Stimulated activated effector memory CD8-positive, alpha-beta T cell treated with anti-CD3 and anti-CD28 coated beads, Interleukin-12 subunit alpha, Interleukin-12 subunit beta, amount 100 ng/mL, for 72 hours (primary cell): ENCODE data around the gene GALNT18.

Source experiments
- ATAC-seq: fragments of 150-1000 bp; cut with Tn5 transposase; 2 replicates; pipeline ENCODE4 v1.10.0; 2021
- DNase-seq, 2 donors: peaks; one replicate each; pipeline ENCODE4 v3.0.0; 2021 to 2022; ENCODE audit warnings: low spot score in 2 of 2
- H3K27ac Mint-ChIP-seq: one replicate; pipeline ENCODE4 v1.8.0; 2022; ENCODE audit warnings: mild to moderate bottlenecking, mixed read lengths
- H3K36me3 Mint-ChIP-seq: one replicate; pipeline ENCODE4 v1.8.0; 2022; ENCODE audit warnings: mild to moderate bottlenecking, mixed read lengths
- H3K4me1 Mint-ChIP-seq: one replicate; pipeline ENCODE4 v1.8.0; 2022; ENCODE audit warnings: mixed read lengths
- H3K4me3 Mint-ChIP-seq: one replicate; pipeline ENCODE4 v1.8.0; 2022; ENCODE audit warnings: mild to moderate bottlenecking, mixed read lengths
- H3K9me3 Mint-ChIP-seq: one replicate; pipeline ENCODE4 v1.8.0; 2022; ENCODE audit warnings: mixed read lengths

GALNT18 gene

GRCh38 chr11:11611381-11611780 lies 10.4 kb downstream of the GALNT18 start:
- no peak overlapping the region for H3K4me3 Mint-ChIP-seq
- DNase-seq (no peak), ATAC-seq (no peak)
- H3K36me3 Mint-ChIP-seq, result no peaks in the 10 kb centered on the region
- no peaks in the 10 kb centered on the region for H3K9me3 Mint-ChIP-seq
- H3K27ac Mint-ChIP-seq, result no peak overlapping the region
- H3K4me1 Mint-ChIP-seq, result no peaks in the 10 kb centered on the region

DNA sequence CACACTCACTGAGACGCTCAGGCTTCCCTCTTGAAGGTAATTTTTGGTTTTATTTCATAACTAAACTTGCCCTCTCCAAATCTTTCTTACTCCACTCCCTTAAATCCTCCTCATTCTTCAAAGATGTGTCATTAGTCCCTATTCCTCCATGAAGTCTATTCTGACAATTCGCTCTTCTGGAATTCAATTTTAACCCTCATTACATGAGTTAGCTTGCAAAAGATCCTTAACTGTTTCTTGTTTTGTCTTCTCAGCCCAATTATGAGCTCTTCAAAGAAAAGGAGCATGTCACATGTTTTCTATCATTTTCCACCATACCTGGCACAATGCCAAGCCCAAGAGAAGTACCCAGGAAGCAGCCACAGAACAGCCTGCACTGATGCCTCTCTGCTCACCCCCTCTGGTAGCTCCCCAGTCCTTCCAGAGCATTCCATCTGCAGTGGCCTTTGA lies 13.0 kb downstream of the GALNT18 start:
- Mint-ChIP-seq H3K27ac (no peak overlapping the region), H3K4me1 (no peaks in the 10 kb centered on the region), H3K4me3 (no peak overlapping the region), H3K9me3 (no peaks in the 10 kb centered on the region), H3K36me3 (no peaks in the 10 kb centered on the region)
- DNase-seq (no peak), ATAC-seq (no peak)

GRCh38 chr11:11607772-11608171 lies 14.0 kb downstream of the GALNT18 start:
- no peak for ATAC-seq
- no peaks in the 10 kb centered on the region for H3K9me3 Mint-ChIP-seq
- no peak overlapping the region for H3K4me3 Mint-ChIP-seq
- no peak for DNase-seq
- H3K27ac Mint-ChIP-seq, result no peak overlapping the region
- H3K36me3 Mint-ChIP-seq, result no peaks in the 10 kb centered on the region
- H3K4me1 Mint-ChIP-seq, result no peaks in the 10 kb centered on the region

- no peak overlapping the region for H3K4me3 Mint-ChIP-seq
- no peak for DNase-seq
- no peaks in the 10 kb centered on the region for H3K9me3 Mint-ChIP-seq
- H3K27ac Mint-ChIP-seq, result no peak overlapping the region
- no peaks in the 10 kb centered on the region for H3K36me3 Mint-ChIP-seq
- H3K4me1 Mint-ChIP-seq, result no peaks in the 10 kb centered on the region
- ATAC-seq, result no peak
These were observed 15.9 kb downstream of the GALNT18 start for GRCh38 chr11:11605821-11606450.

DNA sequence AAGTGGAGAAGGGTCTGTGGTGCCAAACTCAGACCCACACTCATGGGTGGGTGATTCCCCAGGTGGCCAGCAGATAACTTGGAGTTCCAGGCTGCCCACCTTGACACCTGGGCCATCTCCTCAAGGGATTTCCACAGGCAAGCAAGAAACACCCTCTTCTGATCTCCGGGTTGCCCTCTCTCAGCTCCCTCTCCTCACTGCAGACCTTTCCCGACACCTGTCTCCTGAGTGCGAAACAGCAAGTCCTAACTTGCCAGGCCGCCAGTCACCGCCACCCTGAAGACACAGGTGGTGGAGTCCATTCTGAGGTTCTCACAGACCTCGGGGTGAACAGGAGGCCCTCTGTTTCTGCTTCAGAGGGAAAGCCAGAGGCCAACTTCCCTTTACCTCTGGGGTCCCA lies 16.6 kb downstream of the GALNT18 start:
- H3K4me3 Mint-ChIP-seq, result no peak overlapping the region
- H3K9me3 Mint-ChIP-seq, result no peaks in the 10 kb centered on the region

DNA sequence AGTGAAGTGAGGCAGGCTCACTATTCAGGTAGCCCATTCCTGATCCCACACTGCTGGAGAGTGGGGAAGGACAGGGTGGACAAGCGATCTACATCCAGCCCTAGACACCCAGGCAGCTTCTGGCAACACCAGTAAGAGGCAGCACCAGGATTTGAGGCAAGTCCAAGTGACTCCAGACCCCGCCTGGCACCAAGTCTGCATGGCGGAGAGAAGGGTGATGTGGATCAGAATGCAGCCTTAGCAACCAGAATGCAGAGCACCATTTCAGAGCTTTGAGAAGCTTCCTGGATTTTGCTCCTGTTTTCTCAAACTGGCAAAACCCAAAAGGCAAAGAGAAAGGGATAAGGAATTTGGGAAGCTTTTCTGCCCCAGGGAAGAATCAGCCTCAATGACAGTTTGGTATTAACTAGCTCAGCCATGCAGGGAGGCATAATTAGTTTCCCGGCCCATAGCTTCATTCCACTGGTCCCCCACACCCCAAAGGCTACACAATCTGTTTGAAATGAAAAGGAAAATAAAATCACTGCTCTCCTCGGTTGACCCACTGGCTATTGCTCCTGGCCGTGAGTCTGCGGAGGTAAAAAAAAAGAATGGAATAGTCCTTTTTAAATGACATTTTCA lies 17.3 kb downstream of the GALNT18 start:
- Mint-ChIP-seq H3K9me3 (no peaks in the 10 kb centered on the region), H3K27ac (no peak overlapping the region), H3K36me3 (no peaks in the 10 kb centered on the region), H3K4me3 (no peak overlapping the region), H3K4me1 (no peaks in the 10 kb centered on the region)
- ATAC-seq, result no peak
- no peak for DNase-seq

More for the DNA sequence above, 16.6 kb downstream of the GALNT18 start:
- Mint-ChIP-seq H3K4me1 (no peaks in the 10 kb centered on the region), H3K27ac (no peak overlapping the region), H3K36me3 (no peaks in the 10 kb centered on the region)
- no peak for ATAC-seq
- DNase-seq, result no peak

- H3K9me3 Mint-ChIP-seq, result no peaks in the 10 kb centered on the region
- H3K4me1 Mint-ChIP-seq, result no peaks in the 10 kb centered on the region
- H3K4me3 Mint-ChIP-seq, result no peak overlapping the region
These were observed 19.8 kb downstream of the GALNT18 start for GRCh38 chr11:11602011-11602410.

DNA sequence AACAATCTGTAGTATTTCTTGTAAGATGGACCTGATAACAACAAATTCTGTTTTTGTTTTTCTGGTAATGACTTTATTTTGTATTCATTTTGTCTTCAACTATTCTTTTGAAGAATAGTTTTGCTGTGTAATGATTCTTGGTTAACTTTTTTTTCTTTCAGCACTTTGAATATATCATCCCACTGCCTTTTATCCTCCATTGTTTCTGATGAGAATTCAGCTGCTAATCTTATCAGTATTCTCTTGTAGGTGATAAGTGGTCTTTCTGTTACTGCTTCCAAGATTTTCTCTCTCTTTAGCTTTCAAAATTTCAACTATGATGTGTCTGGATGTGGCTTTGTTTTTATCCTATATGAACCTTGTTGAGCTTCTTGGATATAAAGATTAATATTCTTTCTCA lies 21.5 kb downstream of the GALNT18 start:
- DNase-seq (no peak), ATAC-seq (no peak)
- Mint-ChIP-seq H3K9me3 (no peaks in the 10 kb centered on the region), H3K27ac (no peak overlapping the region), H3K4me1 (no peaks in the 10 kb centered on the region), H3K4me3 (no peak overlapping the region), H3K36me3 (no peaks in the 10 kb centered on the region)

More at GRCh38 chr11:11602011-11602410, 19.8 kb downstream of the GALNT18 start:
- ATAC-seq, result no peak
- peak in 1 of 2 donors; percentile 20 for DNase-seq
- H3K36me3 Mint-ChIP-seq, result no peaks in the 10 kb centered on the region
- no peak overlapping the region for H3K27ac Mint-ChIP-seq

GRCh38 chr11:11598243-11598642 lies 23.6 kb downstream of the GALNT18 start:
- no peak overlapping the region for H3K27ac Mint-ChIP-seq
- DNase-seq (peak in 1 of 2 donors; percentile 4), ATAC-seq (no peak)
- no peak overlapping the region for H3K4me3 Mint-ChIP-seq
- no peaks in the 10 kb centered on the region for H3K4me1 Mint-ChIP-seq
- H3K9me3 Mint-ChIP-seq, result no peaks in the 10 kb centered on the region
- no peaks in the 10 kb centered on the region for H3K36me3 Mint-ChIP-seq

DNA sequence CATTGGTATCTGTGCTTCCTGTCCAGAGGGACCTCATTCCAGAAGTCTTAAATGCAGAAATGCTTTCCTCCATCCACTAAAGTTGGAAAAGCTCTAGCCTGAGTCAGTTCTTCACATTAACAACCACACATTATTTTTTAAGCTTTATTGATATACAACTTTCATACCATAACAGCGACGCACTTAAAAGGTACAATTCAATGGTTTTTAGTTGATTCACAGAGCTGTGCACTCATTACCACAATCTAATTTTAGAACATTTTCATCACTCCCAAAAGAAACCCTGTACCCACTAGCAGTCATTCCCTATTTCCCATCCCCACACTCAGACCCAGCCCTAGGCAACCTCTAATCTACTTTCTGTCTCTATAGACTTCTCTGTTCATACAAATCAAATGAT lies 27.6 kb downstream of the GALNT18 start:
- Mint-ChIP-seq H3K36me3 (no peaks in the 10 kb centered on the region), H3K4me3 (no peak overlapping the region), H3K4me1 (no peaks in the 10 kb centered on the region), H3K9me3 (no peaks in the 10 kb centered on the region), H3K27ac (no peak overlapping the region)
- DNase-seq, result no peak
- ATAC-seq, result no peak

DNA sequence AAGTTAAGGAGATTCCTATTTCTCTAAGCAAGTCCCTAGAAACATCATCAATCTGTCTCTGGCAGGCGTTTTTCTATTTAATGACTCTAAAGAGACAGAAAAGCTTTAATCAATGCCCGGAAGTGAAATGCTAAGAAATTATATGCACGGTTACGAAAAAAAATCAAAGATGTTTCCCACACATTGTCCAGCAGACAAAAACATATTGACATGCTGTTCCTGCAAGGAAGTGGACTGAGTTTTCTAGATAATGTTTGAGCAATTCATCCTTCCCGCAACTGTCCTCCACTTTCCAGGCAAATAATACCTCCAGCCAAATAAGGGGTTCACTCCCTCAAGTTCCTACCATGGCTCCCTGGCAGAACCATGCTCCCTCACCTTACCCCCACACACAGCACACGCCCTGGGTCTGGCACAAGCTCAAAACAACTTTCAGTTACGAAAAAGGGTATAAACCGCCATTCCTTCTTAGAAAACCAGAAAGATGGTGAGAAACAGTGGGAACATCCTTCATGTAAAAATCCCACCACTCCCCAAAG lies 29.6 kb downstream of the GALNT18 start:
- ATAC-seq (no peak), DNase-seq (peak in 1 of 2 donors; percentile 10)
- Mint-ChIP-seq H3K9me3 (no peaks in the 10 kb centered on the region), H3K4me1 (no peaks in the 10 kb centered on the region), H3K27ac (no peak overlapping the region), H3K36me3 (no peaks in the 10 kb centered on the region), H3K4me3 (no peak overlapping the region)

DNA sequence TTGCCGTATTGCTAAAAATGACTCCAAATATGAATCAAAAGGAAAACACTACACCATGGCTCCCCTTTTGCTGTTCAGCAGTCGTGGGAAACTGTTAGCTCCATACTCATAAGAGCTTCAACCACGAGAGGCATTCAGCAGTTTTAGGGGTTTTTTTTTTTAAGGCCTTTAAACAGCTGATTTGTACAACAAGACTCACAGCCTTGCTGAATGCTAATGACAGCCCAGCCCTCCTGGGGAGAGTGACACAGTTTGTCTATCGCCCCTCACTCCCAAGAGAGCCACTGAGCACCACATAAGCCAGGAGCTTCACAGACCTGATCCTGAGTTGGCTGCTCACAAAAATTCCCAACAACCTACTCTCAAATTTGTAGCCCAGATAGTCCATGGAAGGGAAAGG lies 32.4 kb downstream of the GALNT18 start:
- ATAC-seq (no peak), DNase-seq (no peak)
- H3K36me3 Mint-ChIP-seq, result no peaks in the 10 kb centered on the region
- H3K4me3 Mint-ChIP-seq, result no peak overlapping the region
- no peaks in the 10 kb centered on the region for H3K4me1 Mint-ChIP-seq
- H3K9me3 Mint-ChIP-seq, result no peaks in the 10 kb centered on the region
- no peak overlapping the region for H3K27ac Mint-ChIP-seq

GRCh38 chr11:11588891-11589290 lies 32.9 kb downstream of the GALNT18 start:
- ATAC-seq (no peak), DNase-seq (no peak)
- Mint-ChIP-seq H3K36me3 (no peaks in the 10 kb centered on the region), H3K9me3 (no peaks in the 10 kb centered on the region), H3K27ac (no peak overlapping the region), H3K4me1 (no peaks in the 10 kb centered on the region), H3K4me3 (no peak overlapping the region)

DNA sequence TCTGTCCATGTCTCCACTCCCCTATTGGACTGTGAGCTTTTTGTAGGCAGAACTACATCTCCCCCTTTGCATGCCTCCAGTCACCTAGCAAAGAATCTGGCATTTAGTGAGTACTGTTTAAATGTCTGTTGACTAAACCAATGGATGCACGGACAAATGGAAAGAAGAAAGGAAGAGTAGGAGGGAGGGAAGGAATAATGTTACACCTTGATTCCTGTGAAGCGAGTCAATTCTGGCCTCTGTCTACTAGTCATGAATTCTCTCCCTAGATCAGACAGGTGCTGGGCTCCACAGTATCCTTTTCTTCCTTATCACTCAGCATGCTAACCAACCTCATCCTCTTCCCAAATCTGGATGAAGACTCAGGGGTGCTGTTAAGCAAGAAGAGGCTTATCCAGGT lies 33.6 kb downstream of the GALNT18 start:
- no peak for ATAC-seq
- H3K36me3 Mint-ChIP-seq, result no peaks in the 10 kb centered on the region
- no peaks in the 10 kb centered on the region for H3K4me1 Mint-ChIP-seq

GRCh38 chr11:11587122-11587521 lies 34.7 kb downstream of the GALNT18 start:
- no peaks in the 10 kb centered on the region for H3K4me1 Mint-ChIP-seq
- ATAC-seq, result no peak
- DNase-seq, result no peak
- H3K4me3 Mint-ChIP-seq, result no peak overlapping the region
- no peaks in the 10 kb centered on the region for H3K9me3 Mint-ChIP-seq
- no peak overlapping the region for H3K27ac Mint-ChIP-seq
- no peaks in the 10 kb centered on the region for H3K36me3 Mint-ChIP-seq

More for the DNA sequence above, 33.6 kb downstream of the GALNT18 start:
- DNase-seq, result no peak
- no peak overlapping the region for H3K27ac Mint-ChIP-seq
- H3K4me3 Mint-ChIP-seq, result no peak overlapping the region
- H3K9me3 Mint-ChIP-seq, result no peaks in the 10 kb centered on the region

DNA sequence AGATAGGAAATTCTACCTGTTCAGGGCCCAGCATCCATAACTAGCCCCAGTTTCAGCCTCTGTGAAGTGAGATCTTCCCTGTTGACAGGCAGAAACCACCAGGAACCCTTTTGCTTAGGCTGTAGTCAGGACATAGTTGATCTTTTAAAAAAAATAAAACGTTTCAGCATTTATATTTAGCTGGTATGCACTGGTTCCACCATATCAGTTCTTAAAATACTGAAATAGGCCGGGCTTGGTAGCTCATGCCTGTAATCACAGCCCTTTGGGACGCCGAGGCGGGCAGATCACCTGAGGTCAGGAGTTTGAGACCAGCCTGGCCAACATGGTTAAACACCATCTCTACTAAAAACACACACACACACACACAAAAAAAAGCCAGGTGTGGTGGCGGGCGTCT lies 35.3 kb downstream of the GALNT18 start:
- H3K4me1 Mint-ChIP-seq, result no peaks in the 10 kb centered on the region
- no peak for DNase-seq
- H3K27ac Mint-ChIP-seq, result no peak overlapping the region
- no peaks in the 10 kb centered on the region for H3K36me3 Mint-ChIP-seq
- H3K4me3 Mint-ChIP-seq, result no peak overlapping the region
- no peak for ATAC-seq
- no peaks in the 10 kb centered on the region for H3K9me3 Mint-ChIP-seq
